HepG2 (cell line): ENCODE data around the gene HOXC12. TPM values are rescaled to one million over a fixed set of nuclear protein-coding genes. Genes with fewer than 3 reads are reported as not detected.

Experiments used
- ATAC-seq: fragments of 200-7000 bp; cut with Tn5 transposase; 3 replicates; pipeline ENCODE4 v1.9.1; 2020; ENCODE audit warnings: mild to moderate bottlenecking, moderate library complexity
- BruUV-seq: library from RNA; stranded (reverse); fragments of 400-500 nt; replicated peaks from 2 replicates; lab custom pipeline; 2021; lab: Mats Ljungman, UMichigan
- CTCF ChIA-PET: fragments of 300-600 bp; formaldehyde crosslinking; extraction: SDS; loops from one replicate; lab custom pipeline; 2021; ENCODE audit warnings: low total read pairs, inconsistent platforms, low intra/inter-chr PET ratio; lab: Yijun Ruan, JAX
- POLR2A ChIA-PET: fragments of 350-600 bp; sonication (Branson Sonifier 250); formaldehyde crosslinking; loops from one replicate; lab custom pipeline; 2020; ENCODE audit warnings: antibody characterized with exemption, inconsistent platforms; lab: Yijun Ruan, JAX
- DNase-seq: peaks from one replicate; pipeline ENCODE4 v3.0.0-alpha.2; 2015; ENCODE audit warnings: low spot score
- FAIRE-seq: peaks from 3 replicates; lab custom pipeline; 2011; peaks lifted over from hg19 to GRCh38; lab: Jason Lieb, UNC
- H2AFZ ChIP-seq: one replicate; pipeline ENCODE4 v1.6.1; 2011; ENCODE audit warnings: low read length, inconsistent platforms
- H3K27ac ChIP-seq: fragments of 300-600 bp; 3 replicates; pipeline ENCODE4 v1.8.0; 2011; ENCODE audit warnings: mixed run types, mild to moderate bottlenecking, mixed read lengths, low read length, inconsistent platforms; ENCODE audit not compliant: insufficient read depth; ENCODE audit errors: extremely low read length
- H3K27me3 ChIP-seq, 2 experiments: fragments of 200-600 bp in 1 of 2; 2 replicates in 1 of 2; 3 replicates in 1 of 2; pipeline versions ENCODE4 v1.6.0 to v1.8.0; 2011; ENCODE audit warnings: low read length in 2 of 2, mild to moderate bottlenecking in 2 of 2, moderate library complexity in 2 of 2, inconsistent platforms in 1 of 2; ENCODE audit not compliant: insufficient read depth in 2 of 2, control insufficient read depth in 1 of 2
- H3K36me3 ChIP-seq, 2 experiments: fragments of 200-600 bp in 1 of 2; replicated peaks in 1 of 2; 2 replicates in 1 of 2; 3 replicates in 1 of 2; pipeline versions ENCODE4 v1.5.1 to v1.8.0; 2011; ENCODE audit warnings: low read length in 2 of 2, inconsistent platforms in 1 of 2; ENCODE audit not compliant: insufficient read depth in 2 of 2, control insufficient read depth in 1 of 2
- H3K4me1 ChIP-seq: 2 replicates; pipeline ENCODE4 v1.5.1; 2012; ENCODE audit warnings: low read length, inconsistent platforms; ENCODE audit not compliant: insufficient read depth
- H3K4me2 ChIP-seq: 2 replicates; pipeline ENCODE4 v1.6.0; 2011; ENCODE audit warnings: low read depth, low read length, inconsistent platforms
- H3K4me3 ChIP-seq, 3 experiments: fragments of 200-600 bp in 1 of 3; sonication (generic), shearing (Covaris generic) in 1 of 3; replicated peaks in 1 of 3; 2 replicates each; pipeline ENCODE4 v1.5.1; 2011 to 2016; ENCODE audit warnings: low read length in 3 of 3, inconsistent platforms in 2 of 3, low read depth in 2 of 3, mild to moderate bottlenecking in 2 of 3, control low read depth in 1 of 3, mixed read lengths in 1 of 3; ENCODE audit not compliant: insufficient read depth in 1 of 3
- H3K79me2 ChIP-seq: one replicate; pipeline ENCODE4 v1.6.1; 2011; ENCODE audit warnings: low read length, inconsistent platforms; ENCODE audit not compliant: insufficient read depth
- H3K9ac ChIP-seq: 2 replicates; pipeline ENCODE4 v1.6.0; 2011; ENCODE audit warnings: mild to moderate bottlenecking, low read depth, low read length, inconsistent platforms; ENCODE audit not compliant: insufficient read depth
- H3K9me3 ChIP-seq: 2 replicates; pipeline ENCODE4 v1.5.1; 2012; ENCODE audit warnings: mild to moderate bottlenecking, low read length
- H4K20me1 ChIP-seq: 2 replicates; pipeline ENCODE4 v1.6.0; 2011; ENCODE audit warnings: inconsistent platforms, mild to moderate bottlenecking, low read length, moderate library complexity; ENCODE audit not compliant: insufficient read depth
- HNRNPLL ChIP-seq: fragments of 200-400 bp; formaldehyde crosslinking; IDR thresholded peaks from 2 replicates; pipeline ENCODE4 v1.6.1; 2017; ENCODE audit warnings: mild to moderate bottlenecking, low read depth, low read length; ENCODE audit not compliant: poor library complexity, severe bottlenecking
- MAFF ChIP-seq: IDR thresholded peaks from 2 replicates; pipeline ENCODE4 v1.6.1; 2011; ENCODE audit warnings: low read depth, low read length, improper control_type of control experiment
- ZNF136 ChIP-seq: sonication (generic); formaldehyde crosslinking; IDR thresholded peaks from 2 replicates; pipeline ENCODE4 v1.8.1; 2022; ENCODE audit warnings: low read depth, mild to moderate bottlenecking, moderate library complexity, missing genetic modification reagents
- ZNF275 ChIP-seq: sonication (generic); formaldehyde crosslinking; IDR thresholded peaks from 2 replicates; pipeline ENCODE4 v1.8.0; 2022; ENCODE audit warnings: missing genetic modification reagents, mild to moderate bottlenecking, inconsistent platforms, borderline replicate concordance
- ZNF414 ChIP-seq: sonication (generic); formaldehyde crosslinking; IDR thresholded peaks from 2 replicates; pipeline ENCODE4 v1.5.0; 2020; ENCODE audit warnings: missing genetic modification reagents
- WGBS: methylation state at CpG from one replicate; pipeline ENCODE4 v1.1.6; 2017; ENCODE audit warnings: low lambda C conversion rate; 5-methylcytosine and 5-hydroxymethylcytosine counted together
- in situ Hi-C: cut with HindIII; loops from 2 replicates; pipeline ENCODE4 v1.10.0; 2017; ENCODE audit warnings: low pct_unique_long_range_greater_than_20kb; ENCODE audit not compliant: extremely low pct_ligation_motif_present
- intact Hi-C: fragments of 100-400 bp; cut with micrococcal nuclease; formaldehyde crosslinking; loops from one replicate; pipeline ENCODE4 v1.10.0; 2022; ENCODE audit not compliant: unreplicated experiment
- polyA plus RNA-seq, 8 experiments: library from polyadenylated mRNA; depleted of rRNA in 3 of 8; stranded (reverse) in 7 of 8; unstranded in 1 of 8; fragments of >200 nt; fragmentation: Illumina TruSeq in 4 of 8; extraction: Trizol in 4 of 8; gene quantifications; 2 replicates each; pipeline versions ENCODE4 v1.2.1 to v1.2.3, GENCODE V29; 2011 to 2016; ENCODE audit warnings: low read depth in 4 of 8, missing spikeins in 1 of 8, mixed read lengths in 1 of 8; ENCODE audit not compliant: insufficient read depth in 1 of 8
- total RNA-seq, 5 experiments: library from RNA; depleted of rRNA; stranded (reverse); fragments of >200 nt; fragmentation: Illumina TruSeq; extraction: Trizol; gene quantifications; 2 replicates each; pipeline ENCODE4 v1.2.3, GENCODE V29; 2016; ENCODE audit warnings: low read depth in 1 of 5

HOXC12 gene
- total and polyA plus RNA-seq, 2 of the 13 experiments (the other 11 are each of a cell fraction or from before 2014, with no cell fraction given), result not detected

- TF ChIP-seq HNRNPLL, result no peak
- 0 out of 2 replicates have a peak, but pooled peaks have one; percentile 3 for TF ChIP-seq ZNF275 (CRISPR knock-in tag)
- TF ChIP-seq, all 625 proteins: peak for 7
Observed at GRCh38 chr12:53989227-53990113, 34.8 kb downstream of the HOXC12 start (continued).

DNA sequence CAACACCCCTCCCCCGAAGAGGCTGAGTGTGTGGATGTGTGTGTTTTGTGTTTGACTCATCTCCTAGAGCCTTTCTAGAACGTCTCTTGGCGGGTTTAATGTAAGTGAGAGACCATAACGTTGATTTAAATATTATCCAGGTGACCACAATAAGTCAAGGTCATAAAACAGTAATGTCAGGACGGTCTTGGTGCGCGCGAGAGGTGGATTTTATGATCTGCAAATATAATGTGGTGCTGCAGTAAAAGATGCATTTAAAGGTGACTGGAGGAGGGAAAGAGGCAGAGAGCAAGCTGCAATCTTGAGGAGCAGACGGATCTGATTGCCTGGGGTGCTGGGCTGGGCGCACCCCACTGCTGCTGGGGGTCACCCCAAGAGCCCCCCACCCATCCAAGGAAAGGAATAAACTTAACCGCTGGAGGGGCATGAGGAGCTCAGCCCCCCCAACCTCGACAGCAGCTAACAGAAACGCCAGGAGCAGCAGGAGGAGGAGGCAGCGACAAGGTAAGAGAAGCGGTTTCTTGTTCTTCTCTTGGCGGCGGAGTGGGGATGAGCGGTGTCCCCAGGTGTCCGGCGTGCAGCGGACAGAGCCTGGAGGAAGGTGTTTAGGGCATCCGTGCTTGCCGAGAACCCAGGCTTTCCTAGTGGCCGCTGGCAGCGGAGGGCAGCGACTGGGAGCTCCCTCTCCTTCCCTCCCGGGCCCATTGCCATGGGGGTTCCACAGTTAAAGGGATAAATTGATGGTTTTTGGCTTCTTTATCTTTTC, 35.8 kb downstream of the HOXC12 start:
- Histone ChIP-seq H3K9ac (no peak overlapping the region), H2AFZ (no peak overlapping the region), H3K4me1 (peaks cover 55% of the 10 kb centered on the region), H3K27ac (no peak overlapping the region), H3K27me3 (peaks cover 10 to 39% of the 10 kb centered on the region in 2 experiments), H4K20me1 (no peaks in the 10 kb centered on the region), H3K79me2 (no peaks in the 10 kb centered on the region), H3K4me3 (no peak overlapping the region), H3K9me3 (no peaks in the 10 kb centered on the region), H3K4me2 (no peak overlapping the region), H3K36me3 (no peaks in the 10 kb centered on the region)
- DNase-seq (no peak), ATAC-seq (no peak), FAIRE-seq (no peak)
- ChIA-PET POLR2A (no interaction called here), CTCF (no interaction called here)
- TF ChIP-seq ZNF136 (CRISPR knock-in tag) (no peak), MAFF (no peak), ZNF414 (CRISPR knock-in tag) (no peak)
- 61% methylated on average over 24 of the region's 27 CpGs for WGBS
- in situ Hi-C loops (loop anchor here (10.0 kb wide), 1 partner anchor 384 kb away; no protein-coding TSS in a partner anchor), intact Hi-C loops (no loop called here)
- no TSS peak for BruUV-seq
